H1 (cell line): ENCODE measurements around the gene CST4. TPM values are rescaled to one million over a fixed set of nuclear protein-coding genes. Genes with fewer than 3 reads are reported as not detected.

Experiments used
- CTCF ChIA-PET: fragments of 300-600 bp; sonication (Branson Sonifier 250); formaldehyde crosslinking; loops from one replicate; lab custom pipeline; 2021; ENCODE audit not compliant: partially characterized antibody; lab: Charles Lee
- POLR2A ChIA-PET: fragments of 300-600 bp; sonication (Branson Sonifier 250); formaldehyde crosslinking; loops from one replicate; lab custom pipeline; 2021; ENCODE audit warnings: inconsistent platforms; ENCODE audit not compliant: partially characterized antibody; lab: Charles Lee
- DNase-seq, 2 experiments: peaks; one replicate each; pipeline versions ENCODE4 v3.0.0 to v3.0.0-alpha.2; 2010 to 2022; ENCODE audit warnings: low spot score in 2 of 2, low read depth in 1 of 2, mixed read lengths in 1 of 2
- FAIRE-seq: peaks from 2 replicates; lab custom pipeline; 2011; peaks lifted over from hg19 to GRCh38; lab: Jason Lieb, UNC
- H2AFZ ChIP-seq: 2 replicates; pipeline ENCODE4 v1.8.1; 2012; ENCODE audit warnings: low read length, inconsistent platforms
- H2AK5ac ChIP-seq: 2 replicates; pipeline ENCODE4 v1.6.1; 2013; ENCODE audit warnings: low read depth, low read length
- H2BK120ac ChIP-seq: replicated peaks from 2 replicates; pipeline ENCODE3; 2013; ENCODE audit warnings: low read depth, low read length, inconsistent platforms
- H2BK12ac ChIP-seq: 2 replicates; pipeline ENCODE4 v1.6.1; 2013; ENCODE audit warnings: low read depth, low read length
- H2BK15ac ChIP-seq: 2 replicates; pipeline ENCODE4 v1.6.1; 2013; ENCODE audit warnings: low read length
- H2BK20ac ChIP-seq: 2 replicates; pipeline ENCODE4 v1.6.1; 2013; ENCODE audit warnings: low read length
- H2BK5ac ChIP-seq: 2 replicates; pipeline ENCODE4 v1.6.1; 2013; ENCODE audit warnings: low read depth, low read length
- H3K14ac ChIP-seq: 2 replicates; pipeline ENCODE4 v1.6.1; 2013; ENCODE audit warnings: inconsistent platforms; ENCODE audit not compliant: insufficient read length
- H3K18ac ChIP-seq: 2 replicates; pipeline ENCODE4 v1.6.1; 2013; ENCODE audit warnings: low read length; ENCODE audit errors: extremely low read depth
- H3K23ac ChIP-seq: 2 replicates; pipeline ENCODE4 v1.6.1; 2013; ENCODE audit warnings: inconsistent platforms; ENCODE audit not compliant: insufficient read length
- H3K23me2 ChIP-seq: 2 replicates; pipeline ENCODE4 v1.6.1; 2013; ENCODE audit warnings: low read depth, low read length
- H3K27ac ChIP-seq: 2 replicates; pipeline ENCODE4 v1.6.1; 2011; ENCODE audit warnings: low read depth, low read length, inconsistent platforms
- H3K27me3 ChIP-seq, 4 experiments: replicated peaks in 1 of 4; 1 replicate in 1 of 4; 2 replicates in 3 of 4; pipeline versions ENCODE4 v1.6.1 to v1.8.1; 2011 to 2013; ENCODE audit warnings: low read length in 3 of 4, mild to moderate bottlenecking in 3 of 4, inconsistent platforms in 2 of 4, mixed read lengths in 2 of 4, moderate library complexity in 1 of 4; ENCODE audit not compliant: control insufficient read depth in 3 of 4, insufficient read depth in 3 of 4; ENCODE audit errors: extremely low read depth in 1 of 4
- H3K36me3 ChIP-seq, 4 experiments: 2 replicates each; pipeline versions ENCODE4 v1.6.1 to v1.8.1; 2011 to 2013; ENCODE audit warnings: mild to moderate bottlenecking in 4 of 4, low read length in 3 of 4, moderate library complexity in 2 of 4, control low read depth in 1 of 4, inconsistent platforms in 1 of 4; ENCODE audit not compliant: insufficient read depth in 4 of 4, control insufficient read depth in 2 of 4
- H3K4ac ChIP-seq: replicated peaks from 2 replicates; pipeline ENCODE3; 2013; ENCODE audit warnings: low read length, low read depth, mixed read lengths, inconsistent platforms; ENCODE audit not compliant: insufficient read length
- H3K4me1 ChIP-seq, 4 experiments: replicated peaks in 1 of 4; 1 replicate in 1 of 4; 2 replicates in 3 of 4; pipeline versions ENCODE4 v1.6.1 to v1.8.1; 2011 to 2013; ENCODE audit warnings: low read length in 3 of 4, inconsistent platforms in 2 of 4, mixed read lengths in 1 of 4; ENCODE audit not compliant: insufficient read depth in 4 of 4, control insufficient read depth in 3 of 4
- H3K4me2 ChIP-seq, 2 experiments: 2 replicates each; pipeline versions ENCODE4 v1.6.1 to v1.8.1; 2011 to 2013; ENCODE audit warnings: low read depth in 2 of 2, low read length in 2 of 2, control low read depth in 1 of 2, inconsistent platforms in 1 of 2, mild to moderate bottlenecking in 1 of 2; ENCODE audit not compliant: insufficient read depth in 1 of 2
- H3K4me3 ChIP-seq, 4 experiments: fragments of 200-600, 300-600 bp in 1 of 4; sonication (generic), shearing (Covaris generic), sonication (Bioruptor Twin) in 1 of 4; 2 replicates each; pipeline versions ENCODE4 v1.5.1 to v1.8.1; 2011 to 2016; ENCODE audit warnings: low read length in 4 of 4, low read depth in 3 of 4, control low read depth in 2 of 4, inconsistent platforms in 2 of 4, mild to moderate bottlenecking in 2 of 4, mixed read lengths in 1 of 4, moderate library complexity in 1 of 4; ENCODE audit not compliant: insufficient read depth in 2 of 4; ENCODE audit errors: extremely low read depth in 1 of 4
- H3K56ac ChIP-seq: replicated peaks from 2 replicates; pipeline ENCODE3; 2013; ENCODE audit warnings: low read depth, mild to moderate bottlenecking, mixed read lengths, low read length, inconsistent platforms; ENCODE audit not compliant: insufficient read length
- H3K79me1 ChIP-seq: 2 replicates; pipeline ENCODE4 v1.6.1; 2013; ENCODE audit warnings: low read depth, low read length, control low read depth
- H3K79me2 ChIP-seq, 2 experiments: 2 replicates each; pipeline versions ENCODE4 v1.6.1 to v1.8.1; 2012 to 2013; ENCODE audit warnings: low read length in 2 of 2, mild to moderate bottlenecking in 2 of 2, inconsistent platforms in 1 of 2; ENCODE audit not compliant: insufficient read depth in 2 of 2, control insufficient read depth in 1 of 2
- H3K9ac ChIP-seq, 4 experiments: replicated peaks in 1 of 4; 1 replicate in 1 of 4; 2 replicates in 3 of 4; pipeline versions ENCODE4 v1.6.1 to v1.8.1; 2011 to 2013; ENCODE audit warnings: low read depth in 3 of 4, low read length in 3 of 4, control low read depth in 2 of 4, mild to moderate bottlenecking in 2 of 4, moderate library complexity in 2 of 4, inconsistent platforms in 1 of 4; ENCODE audit errors: extremely low read depth in 1 of 4
- H3K9me3 ChIP-seq, 2 experiments: 2 replicates each; pipeline versions ENCODE4 v1.6.1 to v1.8.1; 2012 to 2013; ENCODE audit warnings: mild to moderate bottlenecking in 2 of 2, moderate library complexity in 2 of 2, control low read depth in 1 of 2, inconsistent platforms in 1 of 2, low read depth in 1 of 2, low read length in 1 of 2, mixed read lengths in 1 of 2; ENCODE audit not compliant: insufficient read depth in 2 of 2
- H4K20me1 ChIP-seq, 2 experiments: replicated peaks in 1 of 2; 2 replicates each; pipeline versions ENCODE3 to v1.8.1; 2011 to 2013; ENCODE audit warnings: inconsistent platforms in 2 of 2, low read length in 2 of 2, mild to moderate bottlenecking in 1 of 2; ENCODE audit not compliant: insufficient read depth in 2 of 2, control insufficient read depth in 1 of 2
- H4K5ac ChIP-seq: 2 replicates; pipeline ENCODE4 v1.6.1; 2013; ENCODE audit warnings: low read length, low read depth, mixed read lengths, inconsistent platforms; ENCODE audit not compliant: insufficient read length
- H4K8ac ChIP-seq: 2 replicates; pipeline ENCODE4 v1.8.0; 2013; ENCODE audit warnings: mild to moderate bottlenecking, moderate library complexity, low read length, inconsistent platforms; ENCODE audit not compliant: insufficient read depth; ENCODE audit errors: extremely low read depth
- H4K91ac ChIP-seq: replicated peaks from 2 replicates; pipeline ENCODE3; 2013; ENCODE audit warnings: low read length, mixed read lengths, inconsistent platforms; ENCODE audit not compliant: insufficient read length
- BCL11A ChIP-seq, 2 experiments: IDR thresholded peaks; one replicate each; pipeline ENCODE4 v1.6.1; 2011; ENCODE audit warnings: low read depth in 2 of 2, low read length in 2 of 2, mild to moderate bottlenecking in 2 of 2
- CHD1 ChIP-seq: IDR thresholded peaks from 2 replicates; pipeline ENCODE4 v1.6.1; 2012; ENCODE audit warnings: low read depth, low read length, improper control_type of control experiment
- CREB1 ChIP-seq: IDR thresholded peaks from 2 replicates; pipeline ENCODE4 v1.6.1; 2012; ENCODE audit warnings: inconsistent platforms
- EP300 ChIP-seq, 2 experiments: IDR thresholded peaks; 1 replicate in 1 of 2; 2 replicates in 1 of 2; pipeline ENCODE4 v1.6.1; 2011 to 2012; ENCODE audit warnings: low read depth in 2 of 2, low read length in 2 of 2, mild to moderate bottlenecking in 2 of 2, borderline replicate concordance in 1 of 2, inconsistent platforms in 1 of 2, moderate library complexity in 1 of 2
- KDM1A ChIP-seq: fragments of 200-600, 300-600 bp; sonication (generic); IDR thresholded peaks from 2 replicates; pipeline ENCODE4 v1.7.1; 2016; ENCODE audit warnings: mild to moderate bottlenecking, low read length, borderline replicate concordance
- KDM5A ChIP-seq: fragments of 200-600 bp; IDR thresholded peaks from 2 replicates; pipeline ENCODE4 v1.7.1; 2012; ENCODE audit warnings: mild to moderate bottlenecking, low read length, inconsistent platforms, mixed read lengths
- NANOG ChIP-seq: IDR thresholded peaks from 2 replicates; pipeline ENCODE4 v1.6.1; 2011; ENCODE audit warnings: low read length, low read depth, mild to moderate bottlenecking, inconsistent platforms; ENCODE audit not compliant: insufficient read depth, poor library complexity, severe bottlenecking
- POLR2A ChIP-seq, 2 experiments: IDR thresholded peaks; 1 replicate in 1 of 2; 2 replicates in 1 of 2; pipeline ENCODE4 v1.6.1; 2011; ENCODE audit warnings: low read depth in 2 of 2, low read length in 2 of 2, mild to moderate bottlenecking in 2 of 2; ENCODE audit errors: control extremely low read depth in 1 of 2
- RAD21 ChIP-seq, 2 experiments: IDR thresholded peaks in 1 of 2; conservative IDR thresholded peaks in 1 of 2; 2 replicates each; pipeline ENCODE4 v1.6.1; 2011; ENCODE audit warnings: low read depth in 2 of 2, low read length in 2 of 2, improper control_type of control experiment in 1 of 2, inconsistent platforms in 1 of 2, mild to moderate bottlenecking in 1 of 2, moderate library complexity in 1 of 2
- RBBP5 ChIP-seq: IDR thresholded peaks from 2 replicates; pipeline ENCODE4 v1.7.1; 2012; ENCODE audit warnings: low read depth, mild to moderate bottlenecking, inconsistent platforms, low read length, moderate library complexity, borderline replicate concordance
- RFX5 ChIP-seq: IDR thresholded peaks from 2 replicates; pipeline ENCODE4 v1.6.1; 2011; ENCODE audit warnings: low read depth, low read length, improper control_type of control experiment, borderline replicate concordance
- RXRA ChIP-seq: IDR thresholded peaks from 2 replicates; pipeline ENCODE4 v1.6.1; 2011; ENCODE audit warnings: low read depth, mild to moderate bottlenecking, low read length, moderate library complexity; ENCODE audit not compliant: insufficient read depth
- SIRT6 ChIP-seq: IDR thresholded peaks from one replicate; pipeline ENCODE4 v1.7.1; 2012; ENCODE audit warnings: low read length, inconsistent platforms
- TAF1 ChIP-seq: IDR thresholded peaks from 2 replicates; pipeline ENCODE4 v1.6.1; 2011; ENCODE audit warnings: mild to moderate bottlenecking, low read depth, low read length
- TEAD4 ChIP-seq: IDR thresholded peaks from 2 replicates; pipeline ENCODE4 v1.6.1; 2012; ENCODE audit warnings: low read depth, low read length, inconsistent platforms, mixed read lengths
- YY1 ChIP-seq: IDR thresholded peaks from 2 replicates; pipeline ENCODE4 v1.6.1; 2011; ENCODE audit warnings: low read depth, mild to moderate bottlenecking, low read length
- WGBS, 2 experiments: shearing (Covaris generic) in 1 of 2; methylation state at CpG; one replicate each; pipeline versions ENCODE4 v1.1.6 to v1.1.7; 2013 to 2015; ENCODE audit warnings: low lambda C conversion rate in 2 of 2, mixed read lengths in 2 of 2, inconsistent platforms in 1 of 2, low coverage in 1 of 2, missing lambda C conversion rate in 1 of 2; ENCODE audit not compliant: insufficient replicate concordance in 2 of 2, insufficient coverage in 1 of 2, insufficient read length in 1 of 2; ENCODE audit errors: extremely low coverage in 1 of 2, missing lambda C conversion rate in 1 of 2; 5-methylcytosine and 5-hydroxymethylcytosine counted together
- polyA plus RNA-seq, 7 experiments: library from polyadenylated mRNA; depleted of rRNA in 3 of 7; stranded (reverse) in 5 of 7; unstranded in 2 of 7; fragments of >200 nt in 5 of 7; fragments of 200-250 nt in 2 of 7; gene quantifications; 1 replicate in 5 of 7; 2 replicates in 1 of 7; 4 replicates in 1 of 7; pipeline versions ENCODE4 v1.2.1 to v1.2.3, GENCODE V29; 2011 to 2013; ENCODE audit warnings: missing spikeins in 2 of 7, mixed read lengths in 2 of 7
- total RNA-seq: library from RNA; stranded (reverse); fragmentation: NEBNext Ultra II Directional; extraction: Animal tissue kit (Norgen Biotek cat#: 25700); gene quantifications from 2 replicates; pipeline ENCODE4 v1.2.1, GENCODE V29; 2021

CST4 gene
- total and polyA plus RNA-seq, 2 of the 8 experiments (the other 6 are each of a cell fraction or from before 2014, with no cell fraction given) = not detected

DNA sequence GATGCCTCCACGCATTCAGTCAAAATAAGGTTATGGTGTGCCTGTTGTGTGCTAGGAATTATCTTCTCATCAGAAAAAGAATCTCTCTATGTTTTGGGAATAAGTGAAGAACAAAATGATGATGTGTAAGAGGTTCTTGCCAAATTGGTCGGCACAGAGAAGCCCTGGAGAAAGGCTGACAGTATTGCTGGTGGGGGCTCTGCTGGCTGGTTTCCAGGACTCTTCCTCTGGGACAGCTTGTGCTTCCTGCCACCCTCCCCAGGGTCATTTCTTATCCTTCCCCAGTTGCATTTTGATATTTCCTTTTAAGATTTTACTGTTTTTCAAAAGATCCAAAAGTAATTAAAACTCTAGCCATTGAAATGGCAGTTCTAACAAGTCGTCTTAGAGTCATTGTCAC lies 22.1 kb downstream of the CST4 start:
- Histone ChIP-seq H4K91ac (no peak overlapping the region), H4K8ac (no peak overlapping the region), H3K9ac (no peak overlapping the region), H3K9me3 (no peaks in the 10 kb centered on the region), H3K4me1 (no peaks in the 10 kb centered on the region), H3K4me2 (no peak overlapping the region), H3K4me3 (no peak overlapping the region), H3K79me1 (no peaks in the 10 kb centered on the region), H2AK5ac (no peak overlapping the region), H3K23me2 (peaks cover 9% of the 10 kb centered on the region; the same call in 1 of the 2 replicates), H2BK20ac (no peak overlapping the region), H3K56ac (no peak overlapping the region), H2AFZ (no peak overlapping the region), H2BK15ac (no peak overlapping the region), H2BK5ac (no peak overlapping the region), H3K23ac (no peak overlapping the region), H2BK120ac (no peak overlapping the region), H4K20me1 (no peaks in the 10 kb centered on the region), H3K14ac (no peak overlapping the region), H3K27ac (no peak overlapping the region), H2BK12ac (no peak overlapping the region), H4K5ac (no peak overlapping the region), H3K4ac (no peak overlapping the region), H3K27me3 (no peaks in the 10 kb centered on the region), H3K79me2 (no peaks in the 10 kb centered on the region), H3K36me3 (no peaks in the 10 kb centered on the region), H3K18ac (no peak overlapping the region)
- CTCF ChIA-PET = interaction anchor here (0.7 to 3.0 kb wide), 6 partner anchors 12 to 387 kb away, joined by 3 to 29 read pairs (median 10); no protein-coding TSS in a partner anchor
- FAIRE-seq = no peak
- POLR2A ChIA-PET = no interaction called here
- 86% methylated on average over 3 of the region's 3 CpGs; no CpG with 5 or more reads in 1 of the 2 experiments for WGBS, 2 experiments
- DNase-seq = no peak
- TF ChIP-seq CREB1 = no peak
- TF ChIP-seq CHD1 = no peak
- TF ChIP-seq EP300 (IDR thresholded peaks at IDR 0.05; ENCODE audit: borderline replicate concordance in 1 of 2, low read depth in 2 of 2, low read length in 2 of 2) = no peak
- no peak for TF ChIP-seq KDM1A
- no peak for TF ChIP-seq YY1
- no peak for TF ChIP-seq RXRA
- no peak for TF ChIP-seq SIRT6
- no peak for TF ChIP-seq RFX5
- TF ChIP-seq TAF1 = no peak
- TF ChIP-seq RBBP5 = no peak
- no peak for TF ChIP-seq TEAD4
- TF ChIP-seq POLR2A (IDR thresholded peaks at IDR 0.05; ENCODE audit: control extremely low read depth in 1 of 2, low read depth in 2 of 2, low read length in 2 of 2) = no peak
- no peak for TF ChIP-seq NANOG
- TF ChIP-seq BCL11A (IDR thresholded peaks at IDR 0.05; ENCODE audit: low read depth in 2 of 2, low read length in 2 of 2) = no peak
- TF ChIP-seq KDM5A = no peak
- TF ChIP-seq RAD21 (IDR thresholded peaks at IDR 0.05 in 1 of 2, conservative IDR thresholded peaks at IDR 0.05 in 1 of 2; ENCODE audit: low read depth in 2 of 2, low read length in 2 of 2) = no peak
